GM12878 (cell line): ENCODE results near the gene GNGT2. TPM values are rescaled to one million over a fixed set of nuclear protein-coding genes. Genes with fewer than 3 reads are reported as not detected.

Source experiments
- ATAC-seq: fragments of 200-7000 bp; cut with Tn5 transposase; 3 replicates; pipeline ENCODE4 v1.9.1; 2020; ENCODE audit warnings: mild to moderate bottlenecking, moderate library complexity
- BruUV-seq: library from RNA; stranded (reverse); fragments of 400-500 nt; replicated peaks from 2 replicates; lab custom pipeline; 2021; lab: Mats Ljungman, UMichigan
- CTCF ChIA-PET: fragments of 300-600 bp; sonication (Branson Sonifier 250); formaldehyde crosslinking; extraction: SDS; loops from one replicate; lab custom pipeline; 2021; ENCODE audit warnings: inconsistent platforms; lab: Yijun Ruan, JAX
- POLR2A ChIA-PET: fragments of 350-600 bp; formaldehyde crosslinking; extraction: SDS; loops from one replicate; lab custom pipeline; 2021; ENCODE audit warnings: inconsistent platforms; lab: Charles Lee
- RAD21 ChIA-PET: fragments of 300-600 bp; sonication (Branson Sonifier 250); formaldehyde crosslinking; loops from one replicate; lab custom pipeline; 2023; ENCODE audit warnings: antibody characterized with exemption; ENCODE audit not compliant: unreplicated experiment; lab: Charles Lee
- SMC1A ChIA-PET: fragments of 300-600 bp; sonication (Branson Sonifier 250); formaldehyde crosslinking; loops from one replicate; lab custom pipeline; 2023; ENCODE audit not compliant: unreplicated experiment, uncharacterized antibody; lab: Charles Lee
- DNase-seq: peaks from one replicate; pipeline ENCODE4 v3.0.0-alpha.2; 2011; ENCODE audit warnings: low read depth, low spot score
- FAIRE-seq: peaks from 3 replicates; lab custom pipeline; 2011; peaks lifted over from hg19 to GRCh38; lab: Jason Lieb, UNC
- H2AFZ ChIP-seq: 2 replicates; pipeline ENCODE4 v1.6.0; 2011; ENCODE audit warnings: low read depth, low read length, control low read depth; ENCODE audit not compliant: control insufficient read depth
- H3K27ac ChIP-seq: 2 replicates; pipeline ENCODE4 v1.5.1; 2011; ENCODE audit warnings: control low read depth; ENCODE audit not compliant: control insufficient read depth, insufficient read depth
- H3K27me3 ChIP-seq, 2 experiments: replicated peaks in 1 of 2; 2 replicates each; pipeline versions ENCODE4 v1.6.0 to v1.6.1; 2011; ENCODE audit warnings: low read length in 1 of 2; ENCODE audit not compliant: control insufficient read depth in 2 of 2, insufficient read depth in 2 of 2
- H3K36me3 ChIP-seq, 2 experiments: 2 replicates each; pipeline ENCODE4 v1.5.1; 2011; ENCODE audit warnings: low read length in 1 of 2; ENCODE audit not compliant: control insufficient read depth in 2 of 2, insufficient read depth in 2 of 2
- H3K4me1 ChIP-seq: 2 replicates; pipeline ENCODE4 v1.6.1; 2011; ENCODE audit warnings: mild to moderate bottlenecking, low read length, moderate library complexity, mixed read lengths; ENCODE audit not compliant: control insufficient read depth, insufficient read depth
- H3K4me2 ChIP-seq: 2 replicates; pipeline ENCODE4 v1.6.0; 2011; ENCODE audit warnings: control low read depth; ENCODE audit not compliant: control insufficient read depth, insufficient read depth
- H3K4me3 ChIP-seq: fragments of 200-600 bp; sonication (generic); 2 replicates; pipeline ENCODE4 v1.5.1; 2016
- H3K79me2 ChIP-seq: 2 replicates; pipeline ENCODE4 v1.6.0; 2011; ENCODE audit warnings: low read length; ENCODE audit not compliant: control insufficient read depth, insufficient read depth
- H3K9ac ChIP-seq: 2 replicates; pipeline ENCODE4 v1.8.0; 2011; ENCODE audit warnings: low read length, control low read depth, mixed read lengths; ENCODE audit not compliant: control insufficient read depth, insufficient read depth
- H3K9me3 ChIP-seq: replicated peaks from 3 replicates; pipeline ENCODE4 v1.5.1; 2011; ENCODE audit warnings: mild to moderate bottlenecking, low read length; ENCODE audit not compliant: control insufficient read depth, insufficient read depth
- H4K20me1 ChIP-seq: 2 replicates; pipeline ENCODE4 v1.6.0; 2011; ENCODE audit not compliant: control insufficient read depth, insufficient read depth
- FOXK2 ChIP-seq: fragments of 450-650 bp; IDR thresholded peaks from 2 replicates; pipeline ENCODE4 v1.6.1; 2017; ENCODE audit warnings: mild to moderate bottlenecking, moderate library complexity
- IKZF2 ChIP-seq, 2 experiments: fragments of 450-650 bp; IDR thresholded peaks; 2 replicates each; pipeline ENCODE4 v1.6.1; 2017; ENCODE audit warnings: mild to moderate bottlenecking in 2 of 2, moderate library complexity in 2 of 2
- MXI1 ChIP-seq: fragments of 150-350 bp; IDR thresholded peaks from 2 replicates; pipeline ENCODE4 v1.6.1; 2011; ENCODE audit warnings: low read depth, mild to moderate bottlenecking, inconsistent platforms, low read length, improper control_type of control experiment
- NBN ChIP-seq: fragments of 450-650 bp; IDR thresholded peaks from 2 replicates; pipeline ENCODE4 v1.6.1; 2016
- NFIC ChIP-seq: IDR thresholded peaks from 2 replicates; pipeline ENCODE4 v1.6.1; 2012; ENCODE audit warnings: low read depth, mild to moderate bottlenecking, inconsistent platforms, low read length, moderate library complexity
- POLR2A ChIP-seq: IDR thresholded peaks from 2 replicates; pipeline ENCODE4 v1.6.1; 2011; ENCODE audit warnings: low read depth, mild to moderate bottlenecking, low read length
- POLR2AphosphoS2 ChIP-seq: IDR thresholded peaks from 2 replicates; pipeline ENCODE4 v1.6.1; 2011; ENCODE audit warnings: low read depth, mild to moderate bottlenecking, low read length, improper control_type of control experiment, moderate library complexity
- RAD51 ChIP-seq: fragments of 450-650 bp; IDR thresholded peaks from 2 replicates; pipeline ENCODE4 v1.6.1; 2016; ENCODE audit warnings: moderate library complexity, mild to moderate bottlenecking, inconsistent platforms
- RELA ChIP-seq: fragments of 450-650 bp; IDR thresholded peaks from 2 replicates; pipeline ENCODE4 v1.8.0; 2014; ENCODE audit warnings: borderline replicate concordance; ENCODE audit not compliant: partially characterized antibody
- RUNX3 ChIP-seq: IDR thresholded peaks from 2 replicates; pipeline ENCODE4 v1.6.1; 2012; ENCODE audit warnings: low read length, inconsistent platforms
- SRF ChIP-seq, 2 experiments: IDR thresholded peaks; 2 replicates each; pipeline ENCODE4 v1.6.1; 2011; ENCODE audit warnings: low read depth in 2 of 2, low read length in 2 of 2, mild to moderate bottlenecking in 1 of 2, moderate library complexity in 1 of 2
- STAT1 ChIP-seq: fragments of 450-650 bp; conservative IDR thresholded peaks from 2 replicates; pipeline ENCODE4 v1.6.1; 2014; ENCODE audit warnings: antibody characterized with exemption, mild to moderate bottlenecking
- SUPT20H ChIP-seq: IDR thresholded peaks from 2 replicates; pipeline ENCODE4 v1.6.1; 2011; ENCODE audit warnings: low read depth, mild to moderate bottlenecking, low read length, moderate library complexity, borderline replicate concordance; ENCODE audit not compliant: control insufficient read depth
- USF2 ChIP-seq: IDR thresholded peaks from 2 replicates; pipeline ENCODE4 v1.6.1; 2011; ENCODE audit warnings: low read depth, low read length, improper control_type of control experiment, borderline replicate concordance
- ZNF217 ChIP-seq: fragments of 450-650 bp; IDR thresholded peaks from 2 replicates; pipeline ENCODE4 v1.6.1; 2017; ENCODE audit warnings: antibody characterized with exemption, mild to moderate bottlenecking
- ZNF384 ChIP-seq: IDR thresholded peaks from 2 replicates; pipeline ENCODE4 v1.6.1; 2012; ENCODE audit warnings: low read depth, mild to moderate bottlenecking, low read length, improper control_type of control experiment, borderline replicate concordance
- WGBS: methylation state at CpG from one replicate; pipeline ENCODE4 v1.1.6; 2016; ENCODE audit warnings: low lambda C conversion rate; ENCODE audit not compliant: insufficient replicate concordance, insufficient coverage; ENCODE audit errors: missing lambda C conversion rate; 5-methylcytosine and 5-hydroxymethylcytosine counted together
- in situ Hi-C: fragments of 300-500 bp; cut with MboI; formaldehyde crosslinking; loops from 9 replicates; pipeline ENCODE4 v1.14.3; 2018; ENCODE audit warnings: mixed read lengths
- intact Hi-C: fragments of 100-400 bp; cut with micrococcal nuclease; formaldehyde crosslinking; loops from one replicate; pipeline ENCODE4 v1.14.2; 2022; ENCODE audit not compliant: unreplicated experiment
- polyA plus RNA-seq, 11 experiments: library from polyadenylated mRNA; depleted of rRNA in 4 of 11; unstranded in 6 of 11; stranded (reverse) in 5 of 11; fragments of >200 nt; fragmentation: Nextera tagmentation in 4 of 11; fragmentation: Illumina TruSeq in 1 of 11; extraction: Ambion mirVana in 4 of 11; extraction: Trizol in 1 of 11; gene quantifications; 1 replicate in 1 of 11; 2 replicates in 10 of 11; pipeline versions ENCODE4 v1.2.1 to v1.2.3, GENCODE V29; 2011 to 2016; ENCODE audit warnings: inconsistent platforms in 2 of 11, missing spikeins in 2 of 11, low read depth in 1 of 11
- total RNA-seq, 4 experiments: library from RNA; depleted of rRNA in 3 of 4; stranded (reverse); fragments of >200 nt in 3 of 4; fragmentation: Illumina TruSeq in 1 of 4; extraction: Trizol in 1 of 4; gene quantifications; 2 replicates each; pipeline versions ENCODE4 v1.2.1 to v1.2.3, GENCODE V29; 2013 to 2021

GNGT2 gene
- total and polyA plus RNA-seq, 10 of the 15 experiments (the other 5 are each of a cell fraction or from before 2014, with no cell fraction given) = 15.3 to 60.4 (median 32.0) TPM

DNA sequence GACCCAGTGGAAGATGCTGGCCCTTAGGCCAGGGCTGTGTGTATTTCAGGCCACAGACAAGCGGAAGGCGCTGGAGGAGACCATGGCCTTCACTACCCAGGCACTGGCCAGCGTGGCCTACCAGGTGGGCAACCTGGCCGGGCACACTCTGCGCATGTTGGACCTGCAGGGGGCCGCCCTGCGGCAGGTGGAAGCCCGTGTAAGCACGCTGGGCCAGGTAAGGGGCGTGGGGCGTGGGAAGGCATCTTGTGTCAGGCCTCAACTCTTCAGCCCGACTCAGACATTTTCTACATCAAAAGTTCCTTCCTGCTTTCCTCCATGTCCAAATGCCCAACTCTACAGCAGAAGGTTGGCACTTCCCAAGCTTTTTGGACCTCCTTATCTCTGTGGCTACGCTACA is 6.1 kb upstream of the GNGT2 start:
- 0 out of 2 replicates have a peak, but pooled peaks have one; percentile 16 for TF ChIP-seq POLR2A
- TF ChIP-seq RELA = no peak
- Histone ChIP-seq H3K79me2 (peaks cover 61% of the 10 kb centered on the region), H3K4me3 (peak overlapping the region; percentile 37; the same call in 1 of the 2 replicates), H4K20me1 (no peaks in the 10 kb centered on the region), H3K27me3 (no peaks in the 10 kb centered on the region), H3K4me1 (peaks cover 60% of the 10 kb centered on the region), H3K27ac (peak overlapping the region; percentile 77), H3K4me2 (peak overlapping the region; percentile 94), H2AFZ (no peak overlapping the region), H3K9me3 (no peaks in the 10 kb centered on the region), H3K9ac (peak overlapping the region; percentile 30; the same call in 1 of the 2 replicates), H3K36me3 (peaks cover 8 to 21% of the 10 kb centered on the region in 2 experiments)
- DNase-seq (no peak), ATAC-seq (no peak), FAIRE-seq (no peak)
- SMC1A ChIA-PET = interaction anchor here (0.6 to 16.8 kb wide), 3 partner anchors 11 to 1166 kb away, joined by 3 to 354 read pairs (median 22); no protein-coding TSS in a partner anchor
- in situ Hi-C loops (no loop called here), intact Hi-C loops (loop anchor here (5.0 kb wide), 1 partner anchor 299 kb away; no protein-coding TSS in a partner anchor)
- POLR2A ChIA-PET = interaction anchor here (13.2 kb wide), 1 partner anchor 20 kb away, joined by 537 read pairs; no protein-coding TSS in a partner anchor
- CTCF ChIA-PET = interaction anchor here (5.8 to 8.5 kb wide), 3 partner anchors 11 to 35 kb away, joined by 45 to 127 read pairs (median 61); no protein-coding TSS in a partner anchor
- WGBS = 73% methylated on average over 13 of the region's 13 CpGs
- no TSS peak for BruUV-seq
- RAD21 ChIA-PET = interaction anchor here (0.7 to 13.4 kb wide), 3 partner anchors 9 to 230 kb away, joined by 3 to 355 read pairs (median 4); no protein-coding TSS in a partner anchor

DNA sequence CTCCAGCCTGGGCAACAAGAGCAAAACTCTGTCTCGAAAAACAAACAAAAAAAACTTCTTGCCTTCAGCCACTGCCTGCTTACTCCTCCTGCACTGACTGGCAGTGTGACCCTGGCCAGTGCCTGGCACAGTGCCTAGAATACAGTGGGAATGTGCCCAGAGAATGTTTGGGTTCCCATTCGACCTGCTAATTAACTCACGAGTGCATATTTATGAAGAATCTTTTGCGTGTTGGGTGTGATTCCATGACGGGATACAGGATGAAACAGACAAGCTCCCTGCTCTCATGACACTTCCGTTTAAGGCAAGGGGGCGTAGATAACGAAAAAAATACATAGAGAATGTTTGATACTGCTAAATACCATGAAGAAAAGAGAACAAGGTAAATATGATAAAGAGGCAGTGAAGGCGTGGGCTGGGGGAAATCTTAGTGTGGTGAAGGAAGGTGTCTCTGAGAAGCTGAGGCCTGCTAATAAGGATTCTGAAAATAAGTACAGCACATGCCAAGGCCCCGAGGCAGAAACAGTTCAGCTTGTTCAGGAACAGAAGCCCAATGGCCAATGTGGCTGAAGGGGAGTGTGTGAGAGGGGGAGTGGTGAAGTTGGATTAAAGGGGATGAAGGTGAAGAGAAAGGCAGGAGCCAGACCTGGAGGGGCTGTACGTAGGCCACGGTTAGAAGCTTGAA is 4.4 kb upstream of the GNGT2 start:
- no peak for DNase-seq
- intact Hi-C loops (loop anchor here (5.0 kb wide), 1 partner anchor 298 kb away; no protein-coding TSS in a partner anchor), in situ Hi-C loops (no loop called here)
- Histone ChIP-seq H3K27me3 (no peaks in the 10 kb centered on the region), H3K4me1 (peaks cover 54% of the 10 kb centered on the region), H3K9ac (peak overlapping the region; percentile 27), H3K79me2 (peaks cover 77% of the 10 kb centered on the region), H3K4me2 (peak overlapping the region; percentile 94), H3K9me3 (no peaks in the 10 kb centered on the region), H3K27ac (peak overlapping the region; percentile 96), H2AFZ (no peak overlapping the region), H4K20me1 (no peaks in the 10 kb centered on the region), H3K4me3 (peak overlapping the region; percentile 45), H3K36me3 (peaks cover 5 to 18% of the 10 kb centered on the region in 2 experiments)
- ChIA-PET POLR2A (interaction anchor here (0.6 to 13.2 kb wide), 4 partner anchors 11 to 1090 kb away, joined by 3 to 537 read pairs (median 8); no protein-coding TSS in a partner anchor), RAD21 (interaction anchor here (1.2 to 13.4 kb wide), 4 partner anchors 12 to 299 kb away, joined by 3 to 355 read pairs (median 39); no protein-coding TSS in a partner anchor), CTCF (interaction anchor here (0.7 to 8.5 kb wide), 13 partner anchors 8 to 355 kb away, joined by 3 to 127 read pairs (median 3); no protein-coding TSS in a partner anchor), SMC1A (interaction anchor here (1.0 to 16.8 kb wide), 6 partner anchors 12 to 128 kb away, joined by 3 to 354 read pairs (median 6); partner anchors contain the start of gene PHOSPHO1)
- no TSS peak for BruUV-seq
- 62% methylated on average over 12 of the region's 12 CpGs for WGBS
- FAIRE-seq = no peak
- no peak for ATAC-seq
- peak; percentile 81 for TF ChIP-seq NBN
- TF ChIP-seq SUPT20H = no peak
- peak; percentile 44 to 53; a peak in 2 of 4 replicates for TF ChIP-seq IKZF2 (IDR thresholded peaks at IDR 0.05)
- TF ChIP-seq USF2 = no peak
- peak; percentile 48 for TF ChIP-seq RUNX3
- TF ChIP-seq FOXK2 = peak; percentile 26; the same call in 1 of the 2 replicates
- TF ChIP-seq ZNF217 = no peak
- TF ChIP-seq STAT1 = no peak
- 0 out of 2 replicates have a peak, but pooled peaks have one; percentile 19 for TF ChIP-seq ZNF384
- no peak for TF ChIP-seq NFIC
- no peak for TF ChIP-seq MXI1
- peak; percentile 65; the same call in 1 of the 2 replicates for TF ChIP-seq POLR2AphosphoS2
- TF ChIP-seq SRF (IDR thresholded peaks at IDR 0.05; ENCODE audit: low read depth in 2 of 2, low read length in 2 of 2) = peak in 1 of 2 experiments; percentile 67; a peak in 1 of 4 replicates
- 0 out of 2 replicates have a peak, but pooled peaks have one; percentile 8 for TF ChIP-seq RAD51
